Islet precursor cell (in vitro differentiated cells): Measurements from ENCODE around the gene CNRIP1.

Experiments used
- DNase-seq: peaks from one replicate; pipeline ENCODE4 v3.0.0-alpha.2; 2018

Gene CNRIP1

GRCh38 chr2:68291314-68291713, 28.4 kb downstream of the CNRIP1 start:
- DNase-seq = no peak

GRCh38 chr2:68290901-68291300, 28.8 kb downstream of the CNRIP1 start:
- no peak for DNase-seq

GRCh38 chr2:68287580-68288441, 31.9 kb downstream of the CNRIP1 start:
- DNase-seq = no peak

GRCh38 chr2:68284896-68285295, 34.9 kb downstream of the CNRIP1 start:
- no peak for DNase-seq

GRCh38 chr2:68283419-68283812, 36.3 kb downstream of the CNRIP1 start:
- no peak for DNase-seq

GRCh38 chr2:68282811-68283418, 36.8 kb downstream of the CNRIP1 start:
- no peak for DNase-seq

- DNase-seq = no peak
Measured at GRCh38 chr2:68280796-68281195, 39.0 kb downstream of the CNRIP1 start.

- no peak for DNase-seq
Measured at GRCh38 chr2:68280348-68280747, 39.4 kb downstream of the CNRIP1 start.

- no peak for DNase-seq
Measured at GRCh38 chr2:68279691-68280090, 40.1 kb downstream of the CNRIP1 start.

- no peak for DNase-seq
Measured at GRCh38 chr2:68278169-68278568, 41.6 kb downstream of the CNRIP1 start.

- no peak for DNase-seq
Measured at GRCh38 chr2:68274022-68274421, 45.7 kb downstream of the CNRIP1 start.

- no peak for DNase-seq
Measured at GRCh38 chr2:68272246-68272994, 47.3 kb downstream of the CNRIP1 start.

- DNase-seq = no peak
Measured at GRCh38 chr2:68266655-68267054, 53.1 kb downstream of the CNRIP1 start.

GRCh38 chr2:68263632-68264031, 56.1 kb downstream of the CNRIP1 start:
- DNase-seq = no peak

- DNase-seq = no peak
Measured at GRCh38 chr2:68258851-68259250, 60.9 kb downstream of the CNRIP1 start.

GRCh38 chr2:68256093-68256450, 63.7 kb downstream of the CNRIP1 start:
- DNase-seq = no peak

GRCh38 chr2:68253219-68254068, 66.3 kb downstream of the CNRIP1 start:
- DNase-seq = no peak

GRCh38 chr2:68252400-68253218, 67.1 kb downstream of the CNRIP1 start, which contains the start of gene PPP3R1:
Gene PPP3R1, minus strand, starts transcription at chr2:68252532. Its CDS starts 405 bp downstream, at chr2:68252127.
- DNase-seq = peak; percentile 97

GRCh38 chr2:68251855-68252399, 67.8 kb downstream of the CNRIP1 start:
- peak; percentile 71 for DNase-seq

GRCh38 chr2:68251187-68251854, 68.4 kb downstream of the CNRIP1 start:
- peak; percentile 84 for DNase-seq

GRCh38 chr2:68250652-68251186, 69.0 kb downstream of the CNRIP1 start:
- no peak for DNase-seq
